Erythroblast (primary cell): ENCODE measurements around the gene RAB3IP.
"Not testable (repeated sequence)": the region's sequence is repeated elsewhere in the genome, so short reads cannot be mapped to it uniquely, and the experiment has no call there.

Experiments used
- DNase-seq, 2 experiments: peaks; one replicate each; lab custom pipeline; 2025; lab: John Stamatoyannopoulos, UW
- GATA1 ChIP-seq: IDR thresholded peaks from 2 replicates; pipeline ENCODE4 v1.6.1; 2011; ENCODE audit warnings: low read depth, mild to moderate bottlenecking, control low read depth, low read length, moderate library complexity
- POLR2A ChIP-seq: IDR thresholded peaks from 2 replicates; pipeline ENCODE4 v1.6.1; 2011; ENCODE audit warnings: mild to moderate bottlenecking, low read length

Gene RAB3IP

DNA sequence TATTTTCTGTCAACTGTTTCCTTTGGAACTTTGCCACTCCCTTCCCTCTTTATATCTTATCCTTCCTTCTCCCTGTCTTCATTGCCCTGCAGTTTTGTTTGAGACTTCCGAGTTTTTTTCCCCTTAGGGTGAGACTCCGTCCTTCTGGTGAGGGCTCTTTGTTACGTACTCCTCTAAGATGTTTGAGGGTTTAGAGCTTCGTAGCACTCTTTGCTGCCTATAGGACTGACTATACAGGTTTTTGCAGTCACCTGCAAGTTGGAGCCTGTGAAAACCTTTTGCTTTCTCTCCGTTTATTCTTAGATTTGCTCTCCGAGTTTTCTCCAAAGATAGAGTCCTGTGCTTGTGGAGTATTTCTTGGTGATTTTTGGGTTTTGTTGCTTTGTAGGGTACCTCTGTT is 44.7 kb downstream of the RAB3IP start:
- no peak for DNase-seq
- no peak for TF ChIP-seq POLR2A
- no peak for TF ChIP-seq GATA1

DNA sequence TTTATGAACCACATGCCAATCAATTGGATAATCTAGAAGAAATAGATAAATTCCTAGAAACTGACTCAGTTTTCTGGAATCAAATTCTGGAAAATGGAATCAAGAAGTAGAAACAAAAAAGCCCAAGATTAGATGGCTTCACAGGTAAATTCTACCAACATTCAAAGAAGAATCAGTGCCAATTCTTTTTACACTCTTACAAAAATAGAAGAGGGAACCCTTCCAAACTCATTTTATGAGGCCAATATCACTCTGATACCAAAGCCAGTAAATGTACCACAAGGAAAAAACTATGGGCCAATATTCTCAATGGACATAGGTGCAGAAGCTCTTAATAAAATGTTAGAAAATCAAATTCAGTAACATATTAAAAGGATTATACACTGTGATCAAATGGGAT is 50.7 kb downstream of the RAB3IP start:
- DNase-seq = no peak
- no peak for TF ChIP-seq GATA1
- TF ChIP-seq POLR2A = no peak

GRCh38 chr12:69792533-69792932 is 53.9 kb downstream of the RAB3IP start:
- peak; percentile 6 to 20 for DNase-seq
- no peak for TF ChIP-seq GATA1
- no peak for TF ChIP-seq POLR2A

- not testable (repeated sequence) for DNase-seq
Measured at GRCh38 chr12:69807101-69807897, 68.6 kb downstream of the RAB3IP start.

DNA sequence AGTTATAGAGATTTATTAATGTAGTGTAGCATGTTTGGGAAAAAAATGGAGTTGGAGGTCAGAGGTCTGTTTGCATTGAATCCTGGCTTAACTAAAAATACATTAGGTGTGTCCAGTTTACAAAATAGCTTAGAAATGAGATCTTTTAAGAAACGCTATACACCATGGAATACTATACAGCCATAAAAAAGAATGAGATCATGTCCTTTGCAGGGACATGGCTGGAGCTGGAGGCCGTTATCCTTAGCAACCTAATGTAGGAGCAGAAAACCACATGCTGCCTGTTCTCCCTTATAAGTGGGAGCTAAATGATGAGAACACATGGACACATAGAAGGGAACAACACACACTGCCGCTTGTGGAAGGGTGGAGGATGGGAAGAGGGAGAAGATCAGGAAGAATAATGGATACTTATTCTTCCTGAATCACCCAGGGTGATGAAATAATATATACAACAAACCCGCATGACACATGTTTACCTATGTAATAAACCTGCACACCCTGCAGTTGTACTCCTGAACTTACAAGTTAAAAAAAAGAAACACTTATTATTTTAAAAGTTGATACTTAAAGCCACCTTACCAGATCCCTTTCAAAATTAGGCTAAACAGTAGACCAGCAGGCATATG is 72.3 kb downstream of the RAB3IP start:
- TF ChIP-seq POLR2A (no peak), GATA1 (no peak)
- DNase-seq = no peak

DNA sequence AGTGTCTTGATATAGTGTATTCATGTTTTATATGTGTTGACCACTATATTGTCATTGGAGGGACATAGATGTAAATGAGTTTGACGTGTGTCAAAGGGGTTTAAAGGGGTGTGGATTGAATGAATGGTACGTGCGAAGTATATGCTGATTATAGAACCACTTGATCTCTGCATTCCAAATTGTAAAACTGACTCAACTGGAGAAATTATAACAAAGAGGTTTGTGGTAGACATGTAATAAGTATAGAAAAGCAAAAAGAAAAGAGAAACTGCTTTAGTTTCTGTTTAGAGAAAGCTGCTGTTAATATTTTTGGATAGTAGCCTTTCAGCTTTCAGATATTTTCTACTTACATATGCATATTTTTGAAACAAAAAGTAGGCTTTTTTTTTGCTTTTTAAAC is 77.4 kb downstream of the RAB3IP start:
- no peak for TF ChIP-seq GATA1
- TF ChIP-seq POLR2A = no peak
- no peak for DNase-seq

GRCh38 chr12:69821032-69821455 is 82.4 kb downstream of the RAB3IP start:
- no peak for DNase-seq
- TF ChIP-seq GATA1 (no peak), POLR2A (no peak)

DNA sequence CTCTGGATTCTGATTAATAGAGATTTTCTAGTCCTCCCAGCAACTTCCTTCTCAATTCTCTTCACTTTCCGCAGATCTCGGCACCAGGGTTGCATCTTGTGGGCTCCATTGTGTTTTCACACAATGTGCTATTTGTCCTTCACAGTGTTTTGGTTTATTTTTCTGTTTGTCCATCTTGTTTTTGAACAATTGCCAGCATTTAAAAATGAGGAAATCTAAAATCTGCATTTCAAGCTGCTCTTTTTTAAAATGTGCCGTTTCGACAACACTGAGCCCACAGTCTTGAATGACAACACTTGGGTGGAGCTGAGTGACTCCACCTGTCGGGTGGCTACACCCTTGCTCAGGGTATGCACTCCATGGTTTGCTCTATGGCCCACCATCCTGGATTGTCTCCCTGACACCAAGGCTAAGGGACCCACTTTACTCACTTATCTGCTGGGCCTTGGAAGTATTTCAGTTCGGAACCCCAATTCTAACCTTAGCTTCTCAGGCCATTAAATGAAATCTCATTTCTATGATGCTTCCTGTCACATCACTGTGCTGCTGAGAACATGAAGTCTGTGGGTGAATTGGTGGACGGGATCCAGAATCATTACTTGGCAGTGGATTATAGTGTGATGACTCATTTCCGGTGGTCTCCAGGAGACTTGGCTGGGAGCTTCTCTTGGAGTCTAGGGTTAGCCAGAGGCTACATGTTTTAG is 82.9 kb downstream of the RAB3IP start:
- DNase-seq = no peak
- no peak for TF ChIP-seq GATA1

DNA sequence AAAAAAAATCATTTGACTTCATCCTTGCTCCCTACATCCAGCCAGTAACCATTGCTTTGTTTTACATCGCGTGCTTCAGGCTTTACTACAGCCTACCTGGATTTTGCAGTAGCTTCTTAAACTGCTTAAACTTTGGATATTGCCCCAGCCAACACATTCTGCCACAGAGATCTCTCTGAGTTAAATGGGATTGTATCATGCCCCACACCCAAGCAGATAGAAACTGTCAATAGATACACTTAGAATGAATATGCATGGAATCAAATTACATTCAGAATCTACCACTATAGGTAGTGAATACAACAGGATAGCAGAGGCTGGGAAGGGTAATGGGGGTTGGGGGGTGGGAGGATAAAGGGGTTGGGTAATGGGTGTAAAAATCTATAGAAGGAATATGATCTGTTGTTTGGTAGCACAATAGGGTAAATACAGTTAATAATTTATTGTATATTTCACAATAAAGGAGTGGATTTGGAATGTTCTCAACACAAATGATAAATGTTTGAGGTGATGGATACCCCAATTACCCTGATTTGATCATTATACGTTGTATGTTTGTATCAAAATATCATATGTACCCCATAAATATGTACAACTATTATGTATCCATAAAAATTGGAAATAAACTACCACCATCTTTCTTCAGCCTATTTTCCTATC is 83.7 kb downstream of the RAB3IP start:
- no peak for TF ChIP-seq POLR2A
- TF ChIP-seq GATA1 = no peak

DNA sequence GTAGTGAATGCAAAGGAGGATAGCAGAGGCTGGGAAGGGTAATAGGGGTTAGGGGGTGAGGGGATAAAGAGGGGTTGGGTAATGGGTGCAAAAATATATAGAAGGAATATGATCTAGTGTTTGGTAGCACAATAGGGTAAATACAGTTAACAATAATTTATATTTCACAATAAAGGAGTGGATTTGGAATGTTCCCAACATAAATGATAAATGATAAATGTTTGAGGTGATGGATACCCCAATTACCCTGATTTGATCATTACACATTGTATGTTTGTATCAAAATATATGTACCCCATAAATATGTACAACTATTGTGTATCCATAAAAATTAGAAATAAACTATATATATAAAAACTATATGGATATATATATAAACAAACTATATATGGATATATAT is 85.4 kb downstream of the RAB3IP start:
- TF ChIP-seq GATA1 = no peak
- TF ChIP-seq POLR2A = no peak
- no peak for DNase-seq

More for the DNA sequence above, 83.7 kb downstream of the RAB3IP start:
- DNase-seq = no peak

DNA sequence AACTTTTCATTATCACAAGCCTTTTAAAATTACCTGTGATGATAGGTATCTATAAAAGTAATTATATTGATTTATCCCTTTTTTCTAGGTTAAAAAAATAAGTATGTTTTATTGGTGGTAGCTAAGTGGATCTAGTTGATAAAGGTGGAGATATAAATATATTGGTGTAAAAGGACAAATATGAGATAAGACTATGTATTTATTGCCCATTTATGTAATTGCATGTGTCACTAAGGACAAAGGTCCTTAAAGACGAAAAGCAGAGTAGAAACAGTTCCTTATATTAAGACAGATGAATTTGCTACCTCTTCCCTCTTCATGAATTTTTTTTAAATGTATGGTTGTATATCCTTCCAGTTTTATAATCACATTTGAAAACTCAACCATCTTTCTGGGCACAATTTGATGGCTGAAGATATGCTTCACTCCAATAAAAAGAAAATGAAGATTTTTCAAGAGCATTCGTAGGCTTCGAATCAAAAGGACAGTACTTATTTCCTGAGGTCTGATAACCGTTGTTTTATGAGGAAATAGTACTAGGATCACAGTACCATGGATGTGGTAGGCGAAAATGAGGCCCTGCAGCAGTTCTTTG is 86.4 kb downstream of the RAB3IP start, which contains the start of gene MYRFL:
MYRFL (plus strand) TSS at position 262 of the 595 bp plus-strand sequence; CDS start at position 553, 291 bp downstream.
- no peak for DNase-seq
- no peak for TF ChIP-seq GATA1
- no peak for TF ChIP-seq POLR2A

GRCh38 chr12:69828897-69829296 is 90.2 kb downstream of the RAB3IP start:
- no peak for TF ChIP-seq POLR2A
- TF ChIP-seq GATA1 = no peak
- DNase-seq = no peak

GRCh38 chr12:69833696-69834095 is 95.0 kb downstream of the RAB3IP start:
- DNase-seq = peak in 1 of 2 experiments; percentile 7
- no peak for TF ChIP-seq POLR2A
- no peak for TF ChIP-seq GATA1

GRCh38 chr12:69834147-69834546 is 95.5 kb downstream of the RAB3IP start:
- DNase-seq = no peak
- TF ChIP-seq POLR2A (no peak), GATA1 (no peak)

GRCh38 chr12:69834576-69834975 is 95.9 kb downstream of the RAB3IP start:
- no peak for TF ChIP-seq POLR2A
- no peak for TF ChIP-seq GATA1
- no peak for DNase-seq
